GM21619 (cell line): ENCODE results near the gene C11orf21.
"Not testable (repeated sequence)": the region's sequence is repeated elsewhere in the genome, so short reads cannot be mapped to it uniquely, and the experiment has no call there.

ENCODE experiments used
- ATAC-seq: cut with Tn5 transposase; IDR thresholded peaks from one replicate; pipeline ENCODE4 v1.9.1; 2021; ENCODE audit not compliant: unreplicated experiment

C11orf21 gene

DNA sequence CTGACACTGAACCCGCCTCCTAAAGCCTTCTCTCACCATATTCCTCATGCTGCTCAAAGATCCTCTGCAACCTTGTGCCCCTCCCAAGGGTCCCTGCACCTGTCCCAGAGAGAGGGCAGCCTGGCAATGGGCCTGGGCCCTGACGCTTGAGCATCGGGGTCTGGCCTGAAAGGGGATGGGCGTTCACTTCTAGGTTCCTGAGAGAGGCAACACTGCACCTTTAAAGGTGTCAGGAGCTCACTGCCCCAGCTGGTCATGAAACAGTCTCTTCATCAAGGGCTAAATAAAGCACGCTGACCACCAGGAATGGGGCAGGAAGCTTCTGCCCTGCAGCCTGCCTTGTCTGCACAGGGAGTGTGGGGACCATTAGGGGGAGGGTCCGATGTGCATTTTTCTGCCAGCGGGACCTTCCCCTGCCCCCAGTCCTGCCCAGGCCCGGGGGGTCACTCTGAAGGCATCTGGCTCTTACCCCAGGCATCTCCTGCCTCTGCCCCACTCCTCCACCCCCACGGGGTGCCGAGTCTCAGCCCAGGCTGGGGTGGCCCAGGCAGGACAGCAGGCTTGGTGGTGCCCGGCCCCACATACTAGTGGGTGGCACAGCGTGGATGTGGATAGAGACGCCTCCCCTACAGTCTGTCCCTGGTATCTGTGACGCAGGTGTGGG, 3.5 kb downstream of the C11orf21 start:
- no peak for ATAC-seq

DNA sequence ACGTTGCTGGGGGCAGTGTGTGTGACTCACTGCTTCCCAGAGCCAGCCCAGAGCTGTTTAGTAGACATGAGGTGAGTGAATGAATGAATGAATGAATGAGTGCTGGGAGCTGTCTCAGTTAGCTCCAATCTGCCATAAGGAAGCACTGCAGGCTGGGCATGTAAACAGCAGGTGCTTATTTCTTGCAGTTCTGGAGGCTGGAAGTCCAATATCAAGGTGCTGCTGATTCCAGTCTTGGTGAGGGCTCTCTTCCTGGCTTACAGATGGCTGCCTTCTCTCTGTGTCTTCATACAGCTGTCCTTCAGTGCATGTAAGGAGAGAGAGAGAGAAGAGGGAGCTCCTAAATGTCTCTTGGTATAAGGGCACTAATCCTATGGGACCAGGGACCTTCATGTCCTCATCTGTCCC, 4.1 kb downstream of the C11orf21 start:
- no peak for ATAC-seq

DNA sequence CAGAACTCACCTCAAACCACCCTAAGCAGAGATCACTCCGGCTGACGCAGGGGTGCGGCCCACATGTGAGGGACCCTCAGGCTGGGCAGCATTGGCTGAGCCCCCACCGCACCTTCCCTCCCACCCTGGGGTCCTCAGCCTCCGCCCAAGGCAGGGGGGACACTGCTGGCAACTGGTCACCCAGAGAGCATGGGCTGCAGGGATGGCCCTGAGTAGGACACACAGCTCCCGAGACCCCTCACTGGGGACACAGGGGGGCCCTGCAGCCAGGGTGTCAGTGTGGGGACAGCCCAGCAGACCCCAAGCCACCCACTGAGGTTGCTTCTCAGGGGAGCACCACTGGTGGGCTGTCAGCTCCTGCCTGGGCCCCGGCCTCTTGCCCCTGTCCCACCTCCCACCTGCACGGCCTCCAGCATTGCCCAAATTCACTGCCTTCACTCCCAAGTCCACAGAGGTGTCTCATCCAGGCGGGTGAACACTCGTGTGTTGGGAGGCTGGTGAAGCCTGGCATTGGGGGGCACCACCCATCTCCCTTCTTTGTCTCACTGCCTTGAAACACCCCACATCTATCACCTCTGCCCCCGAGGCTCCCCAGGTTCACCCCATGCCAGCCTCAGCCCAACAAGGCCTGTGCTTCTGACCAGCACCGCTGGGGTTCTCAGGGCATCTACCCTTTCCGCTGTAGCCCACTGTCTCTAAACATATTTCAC, 4.7 kb downstream of the C11orf21 start:
- ATAC-seq = no peak

- no peak for ATAC-seq
These were observed 5.5 kb downstream of the C11orf21 start for GRCh38 chr11:2295971-2296912.

DNA sequence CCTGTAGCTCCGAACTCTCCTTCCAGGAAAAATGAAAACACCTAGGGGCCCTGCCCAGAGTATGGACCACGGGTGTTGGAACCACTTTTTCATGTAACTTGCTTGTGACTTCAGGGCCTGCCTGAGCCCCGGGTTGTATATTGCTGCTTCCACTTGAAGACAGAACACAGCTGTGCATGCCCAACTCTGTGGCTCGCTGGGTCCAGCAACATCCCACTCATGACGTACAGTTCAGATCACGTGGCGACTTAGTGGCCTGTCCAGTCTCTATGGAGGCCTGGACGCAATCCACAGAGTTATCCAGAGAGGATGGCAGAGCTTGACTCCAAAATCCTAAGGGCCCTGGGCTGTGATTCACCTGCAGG, 6.8 kb downstream of the C11orf21 start:
- no peak for ATAC-seq

DNA sequence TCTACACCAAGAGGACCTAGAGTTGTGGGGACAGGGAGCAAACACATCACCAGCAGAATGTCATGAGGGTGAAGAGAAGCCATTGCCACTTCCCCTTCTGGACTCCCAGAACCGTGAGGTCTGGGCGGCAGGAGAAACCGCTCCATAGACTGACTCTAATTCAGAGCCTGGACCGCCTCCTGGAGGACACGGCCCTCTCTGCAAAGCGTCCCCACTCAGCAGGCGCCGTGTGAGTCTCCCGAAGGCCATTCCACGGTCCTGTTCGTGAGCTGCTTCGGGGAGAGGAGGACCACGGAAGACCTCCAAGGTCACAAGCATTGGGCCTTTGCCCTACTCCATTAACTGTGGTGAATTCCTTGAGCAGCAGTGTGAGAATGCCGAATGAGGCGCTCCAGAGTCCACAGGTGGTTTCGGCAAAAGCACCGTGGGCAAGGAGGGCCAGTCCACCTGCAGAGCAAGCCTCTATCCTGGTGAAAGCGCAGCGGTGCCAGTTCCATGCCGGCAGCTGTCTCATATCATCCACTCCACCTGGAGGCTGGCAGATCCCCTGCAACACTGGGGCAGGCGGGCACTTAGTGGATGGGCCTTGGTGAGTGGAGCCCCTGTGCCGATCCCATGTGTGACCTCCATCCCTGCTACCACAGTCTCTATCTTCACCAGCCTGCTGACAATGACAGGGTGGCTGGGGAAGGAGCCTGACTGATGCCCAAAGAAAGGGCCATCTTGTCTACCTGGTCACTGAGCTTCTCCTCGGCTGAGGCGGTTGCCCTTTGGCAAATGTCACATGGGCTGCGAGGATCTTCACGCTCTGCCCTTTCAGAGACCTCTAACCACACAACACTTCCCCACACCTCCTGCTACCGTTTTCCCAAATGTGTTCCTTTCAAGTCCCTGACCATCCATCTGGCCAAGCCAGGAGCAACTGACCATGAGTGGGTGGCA, 7.5 kb downstream of the C11orf21 start:
- no peak for ATAC-seq

DNA sequence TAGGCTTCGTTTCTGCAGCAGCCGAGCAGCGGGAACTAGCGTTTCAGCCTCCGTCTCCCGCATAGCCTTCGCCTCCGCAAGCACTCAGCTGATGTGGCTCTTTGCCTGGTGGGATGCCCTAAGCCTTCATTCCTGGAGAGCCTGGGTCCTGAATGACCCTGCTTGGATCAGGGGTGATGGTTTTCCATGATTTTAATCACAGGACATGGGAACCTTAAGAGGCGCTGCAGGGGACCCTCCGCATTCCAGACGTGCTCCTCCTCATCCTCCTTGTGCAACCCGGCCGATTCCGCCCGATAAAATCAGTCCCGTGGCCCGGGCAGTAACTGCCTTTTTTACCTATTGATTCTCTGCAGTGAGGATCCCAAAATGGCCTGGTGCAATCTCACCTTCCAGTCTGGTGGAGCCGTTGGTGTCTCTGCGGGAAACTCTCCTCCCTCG, 8.2 kb downstream of the C11orf21 start:
- no peak for ATAC-seq

- no peak for ATAC-seq
These were observed 11.3 kb downstream of the C11orf21 start for GRCh38 chr11:2290351-2290841.

GRCh38 chr11:2289859-2290258, 11.9 kb downstream of the C11orf21 start:
- ATAC-seq = no peak

DNA sequence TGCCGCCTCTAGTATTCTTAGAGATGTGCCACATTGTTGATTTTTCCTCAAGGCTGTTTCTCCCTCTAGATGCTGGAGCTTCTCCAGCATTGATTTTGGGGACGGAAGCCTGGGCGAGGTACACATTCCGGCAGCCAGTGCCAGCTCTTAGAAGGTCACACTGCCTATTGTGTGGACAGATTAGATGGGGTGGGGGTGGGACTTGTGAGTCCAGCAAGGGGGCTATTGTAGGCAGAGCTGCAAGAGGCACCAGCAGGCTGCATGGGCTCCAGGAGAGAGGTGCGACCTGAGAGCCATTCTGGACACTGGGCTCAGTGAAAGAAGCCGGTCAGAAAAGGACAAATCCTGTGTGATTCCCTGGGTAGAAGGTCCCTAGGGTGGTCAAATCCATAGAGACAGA, 12.4 kb downstream of the C11orf21 start:
- no peak for ATAC-seq

GRCh38 chr11:2287091-2287490, 14.6 kb downstream of the C11orf21 start:
- ATAC-seq = no peak

GRCh38 chr11:2286350-2286749, 15.4 kb downstream of the C11orf21 start:
- ATAC-seq = not testable (repeated sequence)

DNA sequence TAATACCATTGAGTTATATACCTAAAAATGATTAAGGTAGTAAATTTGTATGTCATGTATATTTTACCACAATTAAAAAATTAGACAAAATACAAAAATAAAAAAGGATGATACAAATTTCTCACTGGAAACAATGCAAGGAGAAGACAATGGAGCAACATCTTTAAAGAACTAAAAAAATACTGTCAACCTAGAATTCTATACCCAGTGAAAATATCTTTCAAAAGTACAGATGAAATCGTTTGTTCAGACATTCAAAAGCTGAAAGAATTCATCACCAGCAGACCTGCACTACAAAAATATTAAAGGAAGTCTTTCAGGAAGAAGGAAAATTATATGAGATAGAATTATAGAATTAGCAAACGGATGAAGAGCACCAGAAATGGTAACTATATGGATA, 21.5 kb downstream of the C11orf21 start:
- no peak for ATAC-seq

DNA sequence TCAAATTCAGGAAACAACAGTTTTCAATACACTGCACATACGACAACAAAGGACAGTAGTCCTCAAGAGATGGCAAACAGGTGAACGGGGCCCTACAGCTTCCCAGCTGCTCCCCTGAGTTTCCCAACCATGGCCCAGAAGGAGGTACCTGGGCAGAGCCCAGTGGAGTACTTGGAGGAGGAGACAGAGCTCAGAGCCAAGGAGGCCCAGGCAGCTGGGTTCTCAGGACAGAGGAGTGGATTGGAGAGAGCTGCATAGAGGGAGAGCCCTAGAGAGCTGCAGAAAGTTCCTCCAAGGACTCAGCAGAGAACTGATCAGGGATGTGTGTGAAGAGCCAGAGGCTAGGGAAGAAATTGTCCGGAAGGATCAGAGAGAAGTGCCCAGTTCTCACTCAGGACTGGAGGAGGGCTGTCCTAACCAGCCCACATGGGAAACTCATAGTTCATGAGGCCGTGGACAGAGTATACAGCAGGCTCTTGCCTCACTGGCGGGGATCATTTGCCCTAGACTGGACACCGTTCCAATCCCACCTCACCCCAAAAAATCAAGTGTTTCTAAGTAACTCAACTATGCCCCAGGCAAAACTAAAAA, 23.7 kb downstream of the C11orf21 start:
- no peak for ATAC-seq

DNA sequence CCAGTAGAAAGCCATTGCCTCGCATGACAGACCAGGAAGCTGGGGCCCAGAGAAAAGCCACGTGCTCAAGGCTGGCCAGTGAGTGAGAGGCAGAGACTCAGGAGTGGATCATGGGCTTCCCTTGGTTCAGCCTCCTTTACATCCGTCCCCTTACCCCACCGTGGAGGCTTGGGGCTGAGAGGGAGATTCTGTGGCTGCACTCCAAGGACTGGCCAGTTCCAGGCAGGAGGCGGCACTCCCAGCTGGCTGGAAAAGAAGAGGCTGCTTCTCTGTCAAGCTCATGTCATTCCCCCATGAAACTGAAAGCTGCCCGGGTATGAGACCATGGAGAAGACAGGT, 24.7 kb downstream of the C11orf21 start:
- ATAC-seq = no peak

DNA sequence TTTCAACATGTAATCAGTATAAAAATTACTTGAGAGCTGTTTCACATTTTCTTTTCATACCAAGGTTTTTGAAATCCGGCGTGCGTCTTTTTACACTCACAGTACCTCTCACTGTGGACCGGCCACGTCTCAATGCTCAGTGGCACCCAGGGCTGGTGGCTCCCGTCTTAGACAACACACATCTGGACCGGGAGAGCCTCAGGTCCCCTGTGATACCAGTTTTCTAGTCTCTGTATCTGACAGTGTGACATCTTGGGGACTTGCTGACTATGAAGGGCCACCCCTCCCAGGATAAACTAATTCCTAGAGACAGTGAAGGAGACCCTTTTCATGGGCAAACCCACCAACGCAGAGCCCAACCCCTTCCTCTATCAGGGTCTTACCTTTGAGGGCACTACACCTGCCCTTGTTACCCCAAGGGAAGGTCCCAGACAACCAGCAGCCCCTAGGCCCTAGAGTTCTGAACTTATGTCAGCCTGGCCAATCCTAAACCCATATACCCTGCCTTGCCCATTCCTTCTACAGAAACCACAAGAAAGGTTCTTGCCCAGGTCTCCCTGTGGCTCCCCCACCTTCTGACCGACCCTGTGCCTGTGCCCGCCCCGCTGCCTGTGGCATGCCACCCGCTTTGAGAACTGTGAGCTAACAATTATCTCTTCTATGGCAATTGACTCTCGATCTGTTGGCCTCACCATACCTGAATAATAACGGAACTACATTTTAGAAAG, 25.3 kb downstream of the C11orf21 start:
- ATAC-seq = no peak

DNA sequence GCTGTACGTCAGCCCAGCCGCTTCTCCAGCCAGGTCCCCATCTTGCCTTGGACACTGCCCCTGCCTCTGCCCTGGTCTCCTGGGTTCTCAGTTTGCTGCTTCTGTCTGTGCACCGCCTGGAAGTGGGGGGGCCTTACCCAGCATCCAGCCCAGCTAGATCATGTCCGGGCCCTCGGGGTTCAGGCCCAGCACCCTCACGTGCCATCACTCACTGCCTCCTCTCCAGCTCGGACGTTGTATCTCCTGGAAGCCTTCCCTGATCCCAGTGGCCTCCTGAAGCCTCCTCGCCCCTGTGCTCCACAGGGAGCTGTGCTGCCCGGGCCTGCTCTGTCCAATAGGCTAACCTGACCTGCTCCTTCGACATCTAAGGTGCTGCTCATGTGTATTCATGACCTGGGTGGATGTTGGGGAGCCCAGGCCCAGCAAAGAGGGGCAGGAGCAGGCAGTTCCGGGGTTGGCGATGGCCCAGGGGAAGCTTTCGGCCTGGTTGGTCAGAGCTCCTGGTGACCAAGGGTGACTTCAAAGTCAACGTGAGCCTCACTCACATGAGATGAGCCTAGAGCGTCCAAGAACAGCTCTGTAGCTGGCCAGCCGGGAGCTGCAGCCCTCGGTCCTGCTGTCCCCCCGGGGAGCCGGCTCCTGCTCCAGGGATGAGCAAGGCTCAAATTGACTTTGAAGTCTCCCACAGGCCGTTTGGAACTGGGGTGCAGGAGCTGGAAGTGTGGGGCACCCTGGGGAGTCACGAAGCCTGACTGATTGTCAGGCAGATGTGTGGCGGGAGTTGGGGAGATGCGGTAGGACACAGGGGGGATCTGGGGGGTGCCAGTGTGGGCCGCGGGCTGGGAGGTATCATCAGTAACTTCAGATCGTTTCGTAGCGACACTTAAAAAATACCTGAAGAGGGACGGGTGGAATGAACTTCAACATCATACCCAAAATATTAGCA, 26.1 kb downstream of the C11orf21 start:
- ATAC-seq = no peak

DNA sequence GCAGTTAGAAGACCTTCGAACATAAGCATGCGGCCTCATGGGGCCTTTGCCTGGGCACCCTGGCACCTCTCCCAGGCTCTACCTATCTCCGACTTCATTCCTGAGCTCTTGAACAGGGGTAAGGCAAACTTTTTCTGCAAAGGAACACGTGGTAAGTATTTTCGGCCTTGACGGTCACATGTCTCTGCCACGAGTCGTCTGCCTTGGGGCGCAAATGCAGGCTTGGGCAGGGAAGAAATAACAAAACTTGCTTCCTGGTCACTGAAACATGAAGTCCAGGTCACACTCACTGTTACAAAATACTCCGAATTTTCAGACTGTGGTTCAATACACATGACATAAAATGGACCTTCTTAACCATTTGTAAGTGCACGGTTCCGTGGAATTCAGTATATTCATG, 27.9 kb downstream of the C11orf21 start:
- no peak for ATAC-seq
